Measurements from ENCODE around the gene ZBTB7C. TPM values are rescaled to one million over a fixed set of nuclear protein-coding genes. Genes with fewer than 3 reads are reported as not detected.

ZBTB7C gene
- total and polyA plus RNA-seq, 2 of the 4 experiments (the other 2 are of a cell fraction): not detected

DNA sequence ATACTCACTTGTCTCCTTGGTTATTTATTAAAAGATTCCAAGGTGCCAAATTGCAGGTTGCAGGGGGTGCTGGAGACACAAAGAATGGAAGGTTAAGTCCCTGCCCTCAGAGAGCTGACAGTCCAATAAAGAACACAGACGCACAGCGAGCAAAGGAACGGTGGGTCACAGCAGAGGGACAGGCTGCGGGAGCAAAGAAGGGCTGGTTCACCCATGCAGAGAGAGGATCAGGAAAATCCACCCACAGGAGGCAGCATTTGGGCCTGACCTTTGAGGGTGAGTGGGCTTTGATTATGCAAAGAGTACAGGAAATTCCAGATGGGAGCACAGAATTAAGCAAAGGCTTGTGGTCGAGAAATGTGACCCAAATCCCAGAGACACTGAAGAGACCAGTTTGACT, 45.0 kb downstream of the ZBTB7C start:
- H4K20me1 ChIP-seq (ENCODE audit: insufficient read depth, low read length): no peaks in the 10 kb centered on the region
- H3K9me3 ChIP-seq (ENCODE audit: control insufficient read depth, insufficient read depth, low read length): no peaks in the 10 kb centered on the region
- intact Hi-C loops (cut with micrococcal nuclease) (no loop called here), dilution Hi-C loops (cut with HindIII; ENCODE audit: low sequenced_read_pairs, unreplicated experiment) (no loop called here), in situ Hi-C loops (cut with MboI; ENCODE audit: low sequenced_read_pairs) (no loop called here)
- H2BK15ac ChIP-seq (ENCODE audit: low read depth, low read length): no peak overlapping the region
- CTCF ChIA-PET: no interaction called here
- DNase-seq (no peak), ATAC-seq (ENCODE audit: low read depth) (no peak)
- no peak overlapping the region for H4K91ac ChIP-seq (ENCODE audit: insufficient read depth, low read depth, low read length)
- H2AK5ac ChIP-seq (ENCODE audit: low read depth, low read length): no peak overlapping the region
- H3K27me3 ChIP-seq (ENCODE audit: control insufficient read depth, insufficient read depth, low read length): peaks cover 6% of the 10 kb centered on the region; the same call in 1 of the 2 replicates
- POLR2A ChIA-PET (ENCODE audit: unreplicated experiment): no interaction called here
- no peak overlapping the region for H2AK9ac ChIP-seq (replicated peaks; ENCODE audit: low read depth, low read length, poor library complexity)
- no peaks in the 10 kb centered on the region for H3K9me1 ChIP-seq (ENCODE audit: insufficient read depth, low read length)
- no peak overlapping the region for H3K23ac ChIP-seq (ENCODE audit: low read depth, low read length)
- no peak overlapping the region for H4K8ac ChIP-seq (ENCODE audit: low read depth in 2 of 2, low read length in 2 of 2)
- no peak overlapping the region for H3K4ac ChIP-seq (ENCODE audit: low read depth, low read length)
- H3K14ac ChIP-seq (replicated peaks; ENCODE audit: low read depth, low read length): no peak overlapping the region
- no peaks in the 10 kb centered on the region for H3K36me3 ChIP-seq (ENCODE audit: control insufficient read depth, insufficient read depth, low read length)
- no peak overlapping the region for H3K4me2 ChIP-seq (ENCODE audit: low read depth, low read length)
- no peak overlapping the region for H2BK20ac ChIP-seq (ENCODE audit: low read depth, low read length)
- WGBS, 2 experiments (ENCODE audit: extremely low coverage in 2 of 2, insufficient read length in 1 of 2): 80% methylated on average over 5 of the region's 5 CpGs; no CpG with 5 or more reads in 1 of the 2 experiments
- H3K18ac ChIP-seq (ENCODE audit: low read depth, low read length): no peak overlapping the region
- no peak overlapping the region for H3K56ac ChIP-seq (ENCODE audit: extremely low read depth, insufficient read depth, low read length)
- no peak overlapping the region for H3K9ac ChIP-seq (ENCODE audit: low read depth, low read length)
- H3K4me3 ChIP-seq (ENCODE audit: insufficient read depth, low read depth, low read length): no peak overlapping the region
- no peak overlapping the region for H4K5ac ChIP-seq (ENCODE audit: low read depth, low read length)
- H3K4me1 ChIP-seq (ENCODE audit: control insufficient read depth, insufficient read depth, low read length): no peaks in the 10 kb centered on the region
- no peak overlapping the region for H2BK5ac ChIP-seq (ENCODE audit: low read depth, low read length, poor library complexity, severe bottlenecking)
- no peak overlapping the region for H3K27ac ChIP-seq (ENCODE audit: insufficient read depth, low read length)
- no peaks in the 10 kb centered on the region for H3K79me1 ChIP-seq (ENCODE audit: low read depth in 1 of 2, low read length in 2 of 2)
- no peak overlapping the region for H2AFZ ChIP-seq (replicated peaks; ENCODE audit: low read length, poor library complexity)
- no peak overlapping the region for H2BK120ac ChIP-seq (ENCODE audit: low read depth, low read length)
- no peak for TF ChIP-seq RCOR1 (IDR thresholded peaks at IDR 0.05; ENCODE audit: insufficient replicate concordance, low read length)
- BruUV-seq (replicated peaks): no TSS peak
